Heart left ventricle (tissue), 13 donors: ENCODE data around the gene INO80C.

Source experiments
- POLR2A ChIP-seq, 2 donors: fragments of 450-650 bp; IDR thresholded peaks; one replicate each; pipeline ENCODE4 v1.6.1; 2017; ENCODE audit warnings: antibody characterized with exemption in 2 of 2, mild to moderate bottlenecking in 2 of 2, moderate library complexity in 2 of 2
- TF ChIP-seq, protein P1 (sequence below), 12 donors: fragments of 200-600 bp; sonication (generic) in 4 of 12; IDR thresholded peaks; one replicate each; pipeline versions ENCODE4 v1.5.0 to v1.8.0; 2018 to 2022; ENCODE audit warnings: antibody characterized with exemption in 12 of 12, mild to moderate bottlenecking in 5 of 12
- donor health status: ischemic (EF 13 %, LVEDD 7.1; RV severe dilation, severe dysfunction).
- donor health status: DM: no; HTN: yes; CAD: no.
- donor health status: DM: no; HTN: no; CAD: no.
- donor health status: ischemic (EF 25% LVEDD 6.9; RV normal size, moderate dysfunction).
- donor health status: ischemic (EF 25% LVEDD 5.7; RV mildly dilated, moderate dysfunction).
- donor health status: ischemic (EF 35%, LVEDD 5.7; RV mildly dilated, moderate dysfunction).
- donor health status: nonischemic (EF 11% LVEDD 7.7; RV severe dilation, severe dysfunction).
- donor health status: DM: yes; HTN: yes; CAD: no.
- donor health status: PGD.
- donor health status: ischemic (EF 29% LVEDD 5.4; RV normal size, mild dysfunction).
- donor health status: nonischemic (EF 23%, LVEDD 6.1; RV moderate dilation, normal function).

DNA sequence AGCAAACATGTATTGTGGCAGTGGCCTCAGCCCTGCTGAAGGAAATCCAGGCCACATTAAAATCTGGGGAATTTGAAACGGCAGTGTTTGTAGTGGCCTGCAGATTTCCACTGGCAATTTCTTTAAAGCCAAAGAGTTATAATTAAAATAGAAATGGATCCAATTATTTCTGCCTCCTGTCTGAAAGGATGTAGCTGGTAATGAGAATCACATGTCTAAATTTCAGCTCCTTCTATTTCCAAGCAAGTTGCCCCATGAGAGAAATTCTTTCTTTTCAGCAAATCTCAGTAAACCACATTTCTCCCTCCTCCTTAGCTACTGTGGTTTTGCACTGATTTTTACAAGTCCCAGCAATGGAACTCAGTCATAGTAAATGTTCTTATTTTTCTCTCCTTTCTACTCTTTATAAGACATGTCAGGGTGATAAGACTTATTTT lies 65.2 kb downstream of the INO80C start:
- TF ChIP-seq, protein P1, sequence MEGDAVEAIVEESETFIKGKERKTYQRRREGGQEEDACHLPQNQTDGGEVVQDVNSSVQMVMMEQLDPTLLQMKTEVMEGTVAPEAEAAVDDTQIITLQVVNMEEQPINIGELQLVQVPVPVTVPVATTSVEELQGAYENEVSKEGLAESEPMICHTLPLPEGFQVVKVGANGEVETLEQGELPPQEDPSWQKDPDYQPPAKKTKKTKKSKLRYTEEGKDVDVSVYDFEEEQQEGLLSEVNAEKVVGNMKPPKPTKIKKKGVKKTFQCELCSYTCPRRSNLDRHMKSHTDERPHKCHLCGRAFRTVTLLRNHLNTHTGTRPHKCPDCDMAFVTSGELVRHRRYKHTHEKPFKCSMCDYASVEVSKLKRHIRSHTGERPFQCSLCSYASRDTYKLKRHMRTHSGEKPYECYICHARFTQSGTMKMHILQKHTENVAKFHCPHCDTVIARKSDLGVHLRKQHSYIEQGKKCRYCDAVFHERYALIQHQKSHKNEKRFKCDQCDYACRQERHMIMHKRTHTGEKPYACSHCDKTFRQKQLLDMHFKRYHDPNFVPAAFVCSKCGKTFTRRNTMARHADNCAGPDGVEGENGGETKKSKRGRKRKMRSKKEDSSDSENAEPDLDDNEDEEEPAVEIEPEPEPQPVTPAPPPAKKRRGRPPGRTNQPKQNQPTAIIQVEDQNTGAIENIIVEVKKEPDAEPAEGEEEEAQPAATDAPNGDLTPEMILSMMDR (IDR thresholded peaks at IDR 0.05): no peak
- no peak for TF ChIP-seq POLR2A (IDR thresholded peaks at IDR 0.05)
